ENCODE data around the gene EEFSEC. TPM values are rescaled to one million over a fixed set of nuclear protein-coding genes. Genes with fewer than 3 reads are reported as not detected.

Gene EEFSEC
- total and polyA plus RNA-seq, 2 of the 8 experiments (the other 6 are each of a cell fraction or from before 2014, with no cell fraction given): 13.1 to 19.8 TPM

DNA sequence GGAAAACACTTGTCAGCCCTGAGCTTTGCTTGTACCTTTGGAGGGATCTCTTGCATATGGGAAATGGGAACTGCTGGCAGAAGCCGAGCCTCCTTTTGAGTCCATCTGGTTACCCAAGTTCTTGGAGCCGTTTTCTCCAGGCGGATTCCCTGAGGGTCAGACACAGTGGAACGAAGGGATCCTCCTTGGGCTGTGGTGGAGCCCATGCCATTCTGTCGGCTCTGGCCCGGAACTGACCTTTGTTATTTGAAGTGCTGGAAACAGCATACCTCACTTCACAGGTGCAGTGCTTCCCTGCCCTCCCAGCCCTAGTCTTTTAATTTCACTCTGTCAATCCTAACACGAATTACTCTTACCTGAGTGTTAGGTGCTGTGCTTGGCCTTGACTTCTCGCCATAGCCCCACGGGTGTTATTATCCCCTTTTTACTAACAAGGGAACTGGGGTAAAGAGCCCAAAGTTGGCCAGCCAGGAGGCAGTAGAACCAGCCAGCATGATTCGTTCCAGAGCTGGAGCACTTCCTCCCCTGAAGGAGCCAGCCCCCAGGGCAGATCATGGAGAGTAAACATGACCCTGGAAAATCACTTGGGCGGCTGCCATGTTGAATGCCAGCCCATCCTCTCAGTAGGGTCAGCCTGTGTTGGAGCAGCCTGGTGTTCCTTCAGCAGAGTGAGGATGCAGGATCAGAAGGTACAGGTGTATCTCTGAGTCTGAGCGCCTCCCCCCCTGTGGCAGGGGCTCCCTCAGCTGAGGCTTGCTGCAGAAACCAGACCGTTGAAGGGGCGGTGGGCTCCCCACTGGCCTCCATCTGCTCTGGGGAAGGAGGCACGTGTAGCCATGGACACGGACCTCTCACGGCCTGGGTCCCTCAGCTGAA, 170.2 kb downstream of the EEFSEC start:
- POLR2A ChIA-PET (ENCODE audit: partially characterized antibody): interaction anchor here (0.9 kb wide), 1 partner anchor 148 kb away, joined by 3 read pairs; no protein-coding TSS in a partner anchor
- no peak overlapping the region for H2BK20ac ChIP-seq (ENCODE audit: low read length)
- peak in 1 of 2 experiments; percentile 28 for DNase-seq (ENCODE audit: low read depth in 1 of 2, low spot score in 2 of 2)
- no peak overlapping the region; the same call in 1 of the 2 replicates for H4K8ac ChIP-seq (ENCODE audit: extremely low read depth, insufficient read depth, low read length)
- no peaks in the 10 kb centered on the region; a peak in 1 of 7 replicates for H3K4me1 ChIP-seq (replicated peaks in 1 of 4; ENCODE audit: control insufficient read depth in 3 of 4, insufficient read depth in 4 of 4, low read length in 3 of 4)
- no peaks in the 10 kb centered on the region for H3K27me3 ChIP-seq (replicated peaks in 1 of 4; ENCODE audit: control insufficient read depth in 3 of 4, extremely low read depth in 1 of 4, insufficient read depth in 3 of 4, low read length in 3 of 4)
- no peak overlapping the region for H2BK12ac ChIP-seq (ENCODE audit: low read depth, low read length)
- H4K91ac ChIP-seq (replicated peaks; ENCODE audit: insufficient read length, low read length): no peak overlapping the region
- H2BK120ac ChIP-seq (replicated peaks; ENCODE audit: low read depth, low read length): no peak overlapping the region
- no peak overlapping the region for H2AFZ ChIP-seq (ENCODE audit: low read length)
- no peak overlapping the region for H3K4me2 ChIP-seq (ENCODE audit: insufficient read depth in 1 of 2, low read depth in 2 of 2, low read length in 2 of 2)
- H3K79me1 ChIP-seq (ENCODE audit: low read depth, low read length): no peaks in the 10 kb centered on the region; the same call in 1 of the 2 replicates
- peaks cover 0 to 3% of the 10 kb centered on the region in 2 experiments for H4K20me1 ChIP-seq (replicated peaks in 1 of 2; ENCODE audit: control insufficient read depth in 1 of 2, insufficient read depth in 2 of 2, low read length in 2 of 2)
- H3K14ac ChIP-seq (ENCODE audit: insufficient read length): no peak overlapping the region
- no peak overlapping the region for H3K9ac ChIP-seq (replicated peaks in 1 of 4; ENCODE audit: extremely low read depth in 1 of 4, low read depth in 3 of 4, low read length in 3 of 4)
- H3K27ac ChIP-seq (ENCODE audit: low read depth, low read length): no peak overlapping the region
- no peak overlapping the region for H4K5ac ChIP-seq (ENCODE audit: insufficient read length, low read depth, low read length)
- H3K56ac ChIP-seq (replicated peaks; ENCODE audit: insufficient read length, low read depth, low read length): no peak overlapping the region
- H3K79me2 ChIP-seq (ENCODE audit: control insufficient read depth in 1 of 2, insufficient read depth in 2 of 2, low read length in 2 of 2): no peaks in the 10 kb centered on the region
- CTCF ChIA-PET (ENCODE audit: partially characterized antibody): interaction anchor here (0.7 to 7.1 kb wide), 27 partner anchors 11 to 147 kb away, joined by 3 to 108 read pairs (median 11); no protein-coding TSS in a partner anchor
- no peak overlapping the region for H2BK5ac ChIP-seq (ENCODE audit: low read depth, low read length)
- no peaks in the 10 kb centered on the region for H3K23me2 ChIP-seq (ENCODE audit: low read depth, low read length)
- H3K9me3 ChIP-seq (ENCODE audit: insufficient read depth in 2 of 2, low read depth in 1 of 2, low read length in 1 of 2): no peaks in the 10 kb centered on the region
- H3K36me3 ChIP-seq (ENCODE audit: control insufficient read depth in 2 of 4, insufficient read depth in 4 of 4, low read length in 3 of 4): no peaks in the 10 kb centered on the region
- no peak overlapping the region for H2BK15ac ChIP-seq (ENCODE audit: low read length)
- no peak overlapping the region for H3K18ac ChIP-seq (ENCODE audit: extremely low read depth, low read length)
- no peak overlapping the region for H3K4me3 ChIP-seq (ENCODE audit: extremely low read depth in 1 of 4, insufficient read depth in 2 of 4, low read depth in 3 of 4, low read length in 4 of 4)
- FAIRE-seq: no peak
- H3K4ac ChIP-seq (replicated peaks; ENCODE audit: insufficient read length, low read depth, low read length): no peak overlapping the region
- no peak overlapping the region for H3K23ac ChIP-seq (ENCODE audit: insufficient read length)
- H2AK5ac ChIP-seq (ENCODE audit: low read depth, low read length): no peak overlapping the region
- WGBS, 2 experiments (ENCODE audit: extremely low coverage in 1 of 2, insufficient coverage in 1 of 2, insufficient read length in 1 of 2, insufficient replicate concordance in 2 of 2, low coverage in 1 of 2, low lambda C conversion rate in 2 of 2, missing lambda C conversion rate in 1 of 2): 77% methylated on average over 17 of the region's 17 CpGs; no CpG with 5 or more reads in 1 of the 2 experiments
- TF ChIP-seq NRF1 (IDR thresholded peaks at IDR 0.05; ENCODE audit: low read depth, low read length) (no peak), HDAC6 (IDR thresholded peaks at IDR 0.05; ENCODE audit: low read depth, low read length) (no peak), BRCA1 (IDR thresholded peaks at IDR 0.05; ENCODE audit: low read depth, low read length) (no peak), TEAD4 (IDR thresholded peaks at IDR 0.05; ENCODE audit: low read depth, low read length) (no peak), CHD2 (IDR thresholded peaks at IDR 0.05; ENCODE audit: low read length) (no peak), KDM4A (IDR thresholded peaks at IDR 0.05; ENCODE audit: low read depth, low read length, severe bottlenecking) (no peak), HDAC2 (IDR thresholded peaks at IDR 0.05; ENCODE audit: borderline replicate concordance in 1 of 2, low read depth in 2 of 2, low read length in 2 of 2) (no peak), SUZ12 (IDR thresholded peaks at IDR 0.05; ENCODE audit: low read length) (no peak), SRF (IDR thresholded peaks at IDR 0.05; ENCODE audit: low read depth, low read length) (no peak), CEBPB (IDR thresholded peaks at IDR 0.05; ENCODE audit: low read depth, low read length) (no peak)
- TF ChIP-seq, protein P1, sequence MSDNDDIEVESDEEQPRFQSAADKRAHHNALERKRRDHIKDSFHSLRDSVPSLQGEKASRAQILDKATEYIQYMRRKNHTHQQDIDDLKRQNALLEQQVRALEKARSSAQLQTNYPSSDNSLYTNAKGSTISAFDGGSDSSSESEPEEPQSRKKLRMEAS (IDR thresholded peaks at IDR 0.05): no peak
